ENCODE data around the gene YIPF5.

YIPF5 gene

DNA sequence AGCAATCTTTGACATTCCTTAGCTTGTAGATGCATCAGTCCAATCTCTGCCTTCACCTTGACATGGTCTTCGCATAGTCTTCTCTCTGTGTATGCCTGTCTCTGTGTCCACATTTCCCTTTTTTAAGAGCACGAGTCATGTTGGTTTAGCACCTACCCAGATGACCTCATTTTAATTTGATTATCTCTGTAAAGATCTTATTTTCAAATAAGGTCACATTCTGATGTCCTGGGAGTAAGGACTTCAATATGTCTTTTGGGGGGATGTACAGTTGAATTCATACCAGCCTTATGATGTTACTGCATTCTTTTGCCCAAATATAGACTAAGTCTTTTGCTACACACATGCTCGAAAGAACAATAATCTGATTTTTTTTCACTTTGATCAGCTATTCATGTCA, 7.1 kb upstream of the YIPF5 start:
- no peak for DNase-seq

DNA sequence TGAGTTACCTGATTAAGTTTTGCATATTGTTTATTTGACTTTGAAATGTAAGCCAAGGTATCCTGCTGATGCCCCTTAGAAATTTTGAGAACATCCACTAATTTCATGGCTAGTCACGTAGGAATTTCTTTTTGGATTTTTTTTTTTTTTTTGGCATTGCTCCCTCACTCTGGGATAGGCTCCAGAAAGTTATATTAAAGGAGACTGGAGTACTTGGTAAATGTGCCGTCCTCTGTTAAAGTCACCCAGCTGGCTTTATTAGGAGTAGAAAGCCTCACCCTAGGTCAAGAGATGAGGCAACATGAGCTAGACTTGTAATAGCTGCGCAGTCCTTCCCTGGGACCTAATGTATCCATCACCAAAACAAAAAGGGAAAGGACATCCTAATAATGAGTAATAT, 3.3 kb upstream of the YIPF5 start:
- DNase-seq = no peak

DNA sequence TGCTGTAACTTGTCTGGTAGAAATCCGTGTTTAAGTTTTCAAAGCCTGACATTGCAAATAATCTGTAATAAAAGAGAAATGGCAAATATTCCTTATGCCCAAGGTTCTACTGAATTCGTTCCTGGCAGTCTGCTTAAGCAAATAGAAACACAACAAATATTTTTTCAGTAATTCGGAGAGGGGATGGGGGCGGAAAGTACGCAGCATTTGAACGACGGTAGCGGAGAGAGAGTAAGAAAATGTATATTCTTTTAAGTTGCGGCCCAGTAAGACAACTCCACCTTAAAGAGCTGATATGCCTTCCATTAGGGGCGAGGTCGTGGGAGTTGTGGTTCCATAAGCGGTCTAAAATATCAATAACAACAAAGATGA, 569 bp downstream of the YIPF5 start:
- DNase-seq = no peak

DNA sequence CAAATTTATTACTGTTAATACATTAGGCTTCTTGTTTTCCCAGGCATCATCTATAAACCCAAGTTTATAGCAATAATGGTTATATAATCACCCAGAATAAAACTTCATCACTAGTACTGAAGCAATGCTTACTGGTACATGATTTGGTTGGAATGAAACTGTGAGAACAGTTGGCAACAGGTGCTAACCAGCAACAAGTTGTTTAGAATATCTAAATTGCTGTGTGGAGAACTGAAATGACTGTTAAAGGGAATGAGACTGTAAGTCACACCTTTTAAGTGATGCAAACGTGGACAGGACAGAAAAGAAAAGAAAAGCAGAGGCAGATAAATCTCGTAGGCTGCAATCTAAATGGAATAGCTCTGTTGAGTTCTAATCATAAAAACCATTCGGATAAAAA, 2.5 kb downstream of the YIPF5 start:
- no peak for DNase-seq

DNA sequence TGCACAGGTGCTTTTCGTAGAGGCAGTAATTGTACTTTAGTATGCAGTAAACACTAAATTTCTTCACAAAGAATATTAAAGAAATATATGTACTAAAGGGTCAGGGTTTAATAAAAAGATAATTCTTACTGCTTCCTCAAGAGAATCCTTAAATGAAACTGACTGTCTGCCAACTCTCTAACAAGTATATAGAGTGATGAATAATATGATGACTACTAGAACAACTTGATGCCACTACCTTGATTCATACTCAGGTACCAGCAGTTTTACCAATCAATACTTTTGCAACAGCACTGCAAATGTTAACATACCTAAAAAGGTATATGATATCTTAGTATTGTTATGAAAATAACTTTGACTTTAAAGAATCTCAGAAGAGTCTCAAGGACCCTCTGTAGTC, 3.8 kb downstream of the YIPF5 start:
- no peak for DNase-seq

DNA sequence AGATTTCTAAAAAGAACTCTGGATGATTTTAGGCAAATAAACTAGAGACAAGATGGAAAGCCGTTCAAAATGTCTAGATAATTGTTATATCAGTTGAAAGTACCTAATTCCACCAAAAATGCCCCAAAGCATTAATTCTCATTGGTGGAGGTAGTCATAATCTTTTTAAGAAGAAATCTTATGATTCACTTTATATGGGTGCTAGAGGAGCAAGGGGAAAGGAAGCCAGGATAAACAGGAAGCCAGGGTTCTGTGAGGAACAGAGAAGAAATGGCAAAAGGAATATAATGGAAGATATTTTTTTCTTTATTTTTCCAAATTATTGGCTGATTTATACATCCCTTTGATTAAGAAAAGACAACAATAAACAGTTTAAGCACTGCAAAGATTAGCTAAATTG, 7.8 kb downstream of the YIPF5 start:
- no peak for DNase-seq

DNA sequence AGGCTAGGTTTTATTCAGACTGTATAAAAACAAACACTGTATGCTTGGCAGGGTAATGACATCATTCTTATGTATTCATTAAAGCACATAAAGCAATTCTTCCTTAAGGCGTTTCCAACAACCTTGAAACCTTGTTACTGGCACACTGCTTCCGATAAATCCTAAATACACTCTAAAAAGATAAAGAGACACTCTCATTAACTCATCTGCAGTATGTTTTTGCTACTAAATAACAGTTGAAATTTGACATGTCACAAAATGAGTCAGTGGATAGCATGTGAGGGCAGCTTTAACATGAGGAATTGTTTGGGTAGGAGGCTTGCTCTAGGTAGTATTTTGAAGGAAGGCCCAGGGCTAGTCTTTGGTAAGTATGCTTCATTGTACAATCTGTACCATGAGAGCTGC, 13.7 kb downstream of the YIPF5 start:
- no peak for DNase-seq

DNA sequence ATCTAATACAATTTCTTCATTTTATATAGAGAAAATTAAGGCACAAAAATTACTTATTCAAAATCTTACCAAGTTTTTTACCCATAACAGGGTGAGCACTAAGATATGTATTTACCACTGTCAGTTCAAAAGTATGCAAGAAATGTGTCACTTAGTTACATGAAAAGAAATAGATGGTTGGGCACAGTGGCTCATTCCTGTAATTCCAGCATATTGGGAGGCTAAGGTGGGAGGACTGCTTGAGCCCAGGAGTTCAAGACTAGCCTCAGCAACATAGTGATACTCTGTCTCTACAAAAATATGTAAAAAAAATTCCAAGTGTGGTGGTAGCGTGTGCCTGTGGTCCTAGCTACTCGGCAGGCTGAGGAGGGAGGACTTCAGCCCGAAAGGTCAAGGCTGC, 19.4 kb downstream of the YIPF5 start:
- no peak for DNase-seq

DNA sequence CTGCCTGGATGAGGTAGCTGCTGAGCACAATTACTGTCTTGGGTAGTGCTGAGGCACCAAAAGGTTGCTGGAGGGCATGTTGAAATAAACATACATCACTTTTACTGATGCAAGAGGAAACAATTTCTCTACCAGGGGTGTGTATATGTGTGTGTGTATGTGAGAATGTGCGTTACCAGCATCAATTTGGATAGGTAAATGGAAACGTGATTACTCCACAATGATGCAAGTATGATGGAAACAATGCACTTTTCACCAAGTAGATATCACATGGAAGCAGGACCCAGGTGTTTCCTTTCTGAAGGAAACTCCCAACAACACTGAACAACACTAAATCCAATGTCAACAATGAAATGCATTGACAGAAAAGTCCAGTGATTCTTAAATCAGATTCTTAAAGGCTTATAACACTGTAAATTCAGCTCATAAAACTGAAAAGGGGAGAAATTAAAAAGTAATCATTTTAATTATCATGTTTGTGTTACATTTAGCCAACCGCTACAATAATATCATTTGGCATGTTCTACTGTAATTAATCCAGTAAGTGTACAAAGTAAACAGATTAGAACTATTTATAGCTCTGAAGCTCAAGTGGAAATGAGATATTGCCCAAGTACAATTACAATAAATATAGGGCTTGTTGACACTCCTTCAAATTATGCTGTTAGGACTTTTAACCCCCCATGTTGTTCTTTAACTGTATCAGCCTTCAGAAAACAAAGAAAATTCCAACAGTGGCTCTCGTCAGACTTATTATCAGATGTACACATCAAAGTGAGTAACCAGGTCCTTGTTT, 25.3 kb downstream of the YIPF5 start:
- DNase-seq = no peak

DNA sequence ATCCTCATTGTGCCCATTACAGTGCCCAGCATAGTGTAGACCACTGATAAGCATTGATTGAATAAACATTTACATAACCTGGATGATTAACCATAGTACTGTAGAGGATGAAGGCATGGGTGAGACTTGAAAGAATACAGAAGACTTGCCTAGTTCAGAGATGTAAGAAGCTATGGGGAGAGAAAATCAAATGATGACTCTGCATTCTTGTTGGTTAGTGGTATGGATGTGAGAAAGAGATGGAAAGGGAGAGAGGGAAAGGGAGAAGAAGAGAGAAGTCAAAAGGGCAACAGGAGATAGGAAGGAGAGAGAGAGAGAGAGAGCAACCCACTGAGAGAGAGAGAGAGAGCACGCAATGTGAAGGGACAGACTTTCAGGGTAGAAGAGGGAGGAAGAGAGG, 26.8 kb downstream of the YIPF5 start:
- no peak for DNase-seq

DNA sequence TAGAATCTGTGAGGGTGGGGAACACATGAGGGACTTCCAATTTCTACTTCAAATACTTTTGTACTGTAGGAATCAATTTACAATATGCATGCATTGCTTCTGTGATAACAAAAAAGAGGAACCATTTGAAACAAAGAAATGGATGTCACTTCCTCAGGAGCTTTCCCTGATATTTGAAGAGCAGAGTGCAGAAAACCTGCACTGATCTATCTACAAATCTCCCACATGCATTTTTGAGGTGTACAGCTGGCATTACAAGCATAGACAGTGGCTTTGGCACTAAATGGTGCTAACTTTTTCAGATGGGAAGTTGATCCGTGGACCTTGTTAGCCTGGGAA, 27.7 kb downstream of the YIPF5 start:
- DNase-seq = no peak

DNA sequence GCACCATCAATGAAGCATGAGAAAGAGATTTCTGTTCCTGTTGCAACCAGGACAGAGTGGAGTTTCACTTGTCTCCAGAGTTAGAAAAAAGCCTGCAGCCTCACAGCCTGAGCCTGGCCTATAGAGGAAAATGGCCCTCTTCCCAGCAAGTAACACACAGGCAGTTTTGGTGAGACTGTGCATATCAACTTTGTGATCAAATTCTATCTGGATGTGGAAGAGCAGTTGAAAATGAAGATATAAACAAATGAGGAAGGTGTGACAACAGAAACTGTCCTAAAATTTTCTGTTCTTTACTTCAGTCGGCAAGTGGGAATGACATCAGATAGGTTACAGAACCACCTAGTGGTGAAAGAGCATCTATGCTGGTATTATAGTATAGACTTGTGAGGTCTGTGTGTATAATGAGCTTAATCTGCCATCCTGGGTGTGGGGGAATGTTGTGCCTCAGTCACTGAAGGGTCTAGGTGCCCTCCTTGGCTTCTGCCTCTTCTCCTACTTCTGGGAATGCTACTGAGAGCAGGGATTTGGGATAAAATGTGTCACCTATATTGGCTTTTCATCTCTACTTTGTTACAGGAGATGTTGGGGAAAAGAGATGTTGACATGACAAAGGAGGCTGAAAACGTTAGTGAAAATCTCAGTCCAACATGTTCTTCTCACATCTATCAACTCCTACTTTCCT, 28.2 kb downstream of the YIPF5 start:
- DNase-seq = no peak

DNA sequence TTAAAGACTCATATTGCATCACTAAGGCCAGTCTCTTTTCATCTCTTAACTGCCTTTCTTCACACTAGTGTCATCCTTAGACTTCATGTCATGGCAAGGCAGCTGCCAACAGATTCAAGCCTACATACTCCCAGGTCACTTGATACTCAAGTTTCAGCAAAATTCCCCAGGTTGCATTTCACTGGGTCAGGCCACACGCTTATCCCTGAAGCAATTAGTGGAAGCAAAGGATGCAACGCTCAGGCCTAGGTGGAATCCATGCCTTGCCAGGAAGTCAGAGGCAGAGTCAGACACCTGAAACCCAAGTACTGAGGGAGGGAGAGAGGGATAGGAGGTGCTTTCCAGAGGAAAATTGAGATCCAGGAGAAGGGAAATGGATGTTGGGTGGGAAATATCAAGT, 28.9 kb downstream of the YIPF5 start:
- DNase-seq = no peak

DNA sequence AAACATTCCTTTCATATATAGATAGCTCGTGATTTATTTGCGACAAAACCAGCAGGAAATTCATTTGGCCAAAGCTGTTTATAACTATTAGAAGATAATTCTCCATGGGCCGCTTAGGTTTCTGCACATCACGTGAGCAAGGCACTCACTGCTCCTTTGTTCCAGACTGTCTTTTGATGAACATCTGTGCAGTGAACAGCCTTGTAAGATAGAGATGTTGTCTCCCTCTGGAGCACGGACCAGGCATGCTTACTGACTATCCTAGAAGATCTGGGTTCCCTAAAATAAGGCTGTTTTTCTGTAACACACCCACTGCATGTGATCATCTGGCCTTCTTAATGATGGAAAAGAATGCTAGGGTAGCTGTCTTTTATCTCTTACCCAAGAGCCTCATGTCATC, 30.9 kb downstream of the YIPF5 start:
- DNase-seq = no peak

DNA sequence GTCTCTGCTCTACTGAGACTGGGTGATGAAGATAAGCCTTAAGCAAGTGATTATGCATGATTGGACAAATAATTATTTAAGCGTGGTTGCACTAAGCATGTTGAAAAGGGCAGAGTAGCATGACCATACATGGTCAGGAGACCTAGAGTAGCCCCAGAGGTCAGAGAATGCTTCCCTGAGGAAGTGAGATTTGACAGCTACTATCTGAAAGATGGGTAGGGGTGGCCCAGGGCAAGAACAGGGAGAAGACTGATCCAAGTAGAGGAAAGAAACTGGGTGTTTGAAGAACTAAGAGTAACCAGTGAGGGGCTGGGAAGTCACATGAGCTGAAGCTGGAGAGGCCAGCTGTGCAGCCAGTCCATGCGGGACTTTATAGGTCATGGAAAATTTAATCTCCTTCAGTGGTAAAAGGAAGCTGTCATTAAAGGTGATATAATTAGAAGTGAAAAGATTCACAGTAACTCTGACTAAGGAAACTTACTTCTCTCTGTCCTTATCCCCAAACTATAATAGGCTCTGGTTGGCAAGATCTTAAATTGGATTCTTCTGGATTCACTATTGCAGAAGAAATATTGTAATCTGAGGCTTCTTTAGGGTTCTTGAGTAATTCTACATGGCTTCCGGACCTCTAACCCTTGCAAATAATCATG, 35.2 kb downstream of the YIPF5 start:
- DNase-seq = no peak

DNA sequence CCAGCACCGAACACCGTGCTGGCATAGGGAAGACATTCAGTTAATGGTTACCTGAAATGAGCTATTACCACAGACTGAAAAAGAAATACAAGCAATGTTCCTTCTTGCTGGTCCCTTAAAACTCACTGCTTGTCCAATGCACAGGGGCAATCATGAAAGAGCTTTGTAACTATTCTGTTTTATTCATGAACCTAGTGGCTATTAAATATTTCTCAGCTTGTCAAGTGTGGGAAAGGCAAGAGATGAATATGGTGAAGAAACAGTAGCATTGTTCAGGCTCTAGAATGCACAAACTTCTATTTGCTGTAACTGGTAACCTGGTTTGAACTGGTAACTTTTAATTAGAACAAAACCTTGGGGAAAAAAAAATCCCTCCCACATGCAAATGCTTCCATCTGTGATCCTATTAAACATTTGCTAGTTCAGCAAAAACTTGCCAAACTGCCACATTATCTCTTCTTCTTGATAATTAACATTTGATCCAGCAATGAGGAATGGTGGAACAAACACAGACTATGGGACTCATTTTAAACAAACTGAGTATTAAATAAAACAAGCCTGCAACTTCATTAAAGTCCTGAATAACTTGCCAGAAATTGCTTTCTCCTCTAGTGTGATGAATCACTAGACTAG, 36.1 kb downstream of the YIPF5 start:
- DNase-seq = no peak

DNA sequence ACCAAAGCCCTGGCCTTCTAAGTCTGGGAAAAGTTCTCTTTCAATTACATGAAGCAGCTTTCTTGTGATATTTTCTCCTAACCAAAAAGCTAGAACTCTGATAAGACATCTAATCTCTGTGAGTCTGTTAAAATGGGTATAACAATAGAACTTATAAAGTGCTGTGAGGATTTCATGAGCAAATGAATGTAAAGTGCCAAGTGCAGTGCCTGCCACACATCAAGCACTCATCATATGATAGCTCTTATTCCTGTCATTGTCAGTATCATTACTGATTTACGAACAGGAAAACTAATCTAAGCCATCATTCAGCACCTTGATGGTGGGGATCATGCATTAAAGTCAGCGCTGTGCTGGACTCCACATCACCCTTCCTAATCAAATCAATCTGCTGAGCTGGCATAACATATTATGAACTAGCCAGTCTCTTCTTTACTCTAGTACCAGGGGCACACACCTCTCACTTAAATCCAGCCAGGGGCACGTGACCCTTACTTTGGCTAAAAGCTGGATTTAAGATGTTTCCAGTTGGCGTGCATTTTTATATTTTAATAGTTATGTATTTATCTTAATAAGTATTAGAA, 37.3 kb downstream of the YIPF5 start:
- no peak for DNase-seq

DNA sequence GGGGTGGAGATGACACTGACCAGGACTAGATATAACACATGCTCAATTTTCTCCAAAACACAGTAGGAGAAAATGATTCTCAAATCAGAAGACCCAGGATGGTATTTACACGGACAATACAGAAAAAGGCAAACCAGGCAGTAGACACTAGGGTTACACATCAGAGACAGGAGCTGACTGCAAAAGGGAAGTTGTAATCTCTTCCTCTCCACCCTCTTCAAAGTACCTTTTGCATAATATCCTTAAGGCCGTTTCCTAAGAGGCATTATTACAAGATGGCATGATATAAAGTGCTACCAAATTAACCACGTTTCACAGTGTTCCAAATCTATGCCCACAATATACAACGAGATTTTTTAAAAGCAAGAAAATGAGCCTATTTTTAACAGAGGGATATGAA, 39.2 kb downstream of the YIPF5 start:
- no peak for DNase-seq

DNA sequence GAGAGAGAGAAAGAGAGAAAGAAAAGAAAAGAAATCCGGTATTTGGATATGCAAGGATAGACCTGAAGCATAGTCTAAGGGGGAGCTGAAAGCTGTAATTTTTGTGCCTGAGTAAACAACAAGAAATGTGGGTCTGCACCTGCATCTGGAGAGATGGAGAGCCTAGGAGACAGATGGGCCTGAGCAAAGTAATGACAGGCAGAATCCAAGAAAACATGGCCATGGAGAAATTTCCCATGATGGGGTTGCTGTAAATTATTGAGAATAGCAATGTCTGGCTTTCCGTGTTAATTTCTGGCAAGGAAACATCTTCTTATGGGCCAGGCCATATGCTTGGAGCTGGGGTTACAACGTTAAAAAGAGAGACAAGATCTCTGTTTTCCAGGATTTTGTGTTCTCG, 40.2 kb downstream of the YIPF5 start:
- DNase-seq = no peak

DNA sequence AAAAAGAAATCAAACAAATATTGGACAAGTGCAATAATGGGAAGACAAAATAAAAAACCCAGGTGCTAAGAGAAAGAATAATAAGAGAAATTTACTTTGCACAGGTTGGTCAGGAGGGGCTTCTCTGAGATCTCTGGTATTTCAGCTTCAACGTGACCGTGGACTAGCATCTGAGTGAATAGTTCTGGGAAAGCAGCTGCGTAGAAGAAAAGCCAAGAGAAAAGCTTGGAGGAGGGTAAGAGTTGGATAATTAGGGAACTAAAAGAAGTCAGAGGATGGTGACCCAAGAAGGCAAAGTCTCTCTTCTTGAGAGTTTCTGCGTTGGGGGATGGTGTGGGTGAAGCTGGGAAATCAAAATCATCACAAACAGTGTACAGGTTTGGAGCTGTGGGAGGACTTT, 41.6 kb downstream of the YIPF5 start:
- DNase-seq = no peak

DNA sequence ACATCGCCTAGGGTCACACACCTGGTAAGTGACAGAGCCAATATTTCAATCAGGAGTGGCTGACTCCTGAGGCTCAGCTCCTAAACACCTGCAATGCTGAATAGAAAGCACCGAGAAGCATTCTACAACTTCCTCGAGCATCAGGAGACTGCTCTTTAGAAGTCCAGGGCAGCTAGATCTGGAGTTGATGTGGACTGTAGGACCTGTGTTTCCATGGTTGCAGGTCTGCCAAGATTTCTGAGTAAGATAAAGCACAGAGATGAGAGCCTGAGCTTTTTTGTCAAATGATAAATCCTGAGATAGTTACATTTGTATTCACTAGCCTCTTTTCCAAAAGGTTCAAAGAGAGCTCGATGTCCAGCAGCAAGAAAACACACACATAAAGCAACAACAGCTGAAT, 43.8 kb downstream of the YIPF5 start:
- no peak for DNase-seq

DNA sequence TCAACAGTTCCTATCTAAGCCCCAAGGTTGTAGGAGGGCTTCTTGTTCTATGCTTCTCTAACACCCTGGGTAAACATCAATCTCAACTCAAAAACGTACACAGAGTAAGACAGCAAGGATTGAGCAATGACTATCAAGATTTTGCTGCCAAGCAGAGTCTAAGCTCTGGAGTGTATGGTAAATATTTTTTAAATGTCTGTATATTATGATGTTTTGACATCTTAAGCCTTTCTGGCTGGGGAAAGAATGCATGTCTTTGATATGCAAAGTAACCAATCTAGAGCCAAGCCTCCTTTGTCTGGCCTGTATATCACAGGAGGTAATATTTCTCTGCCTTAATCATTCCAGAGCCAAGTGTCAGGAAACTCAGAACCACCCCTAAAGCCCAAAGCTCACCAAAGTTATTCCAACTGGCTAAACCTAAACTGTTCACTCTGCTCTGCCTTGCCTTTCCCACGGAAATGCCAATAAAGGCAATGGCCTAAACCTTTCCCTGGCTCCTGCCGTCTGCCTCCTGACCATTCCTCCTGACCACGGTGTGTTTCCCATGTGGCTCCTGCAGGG, 45.2 kb downstream of the YIPF5 start:
- DNase-seq = no peak

DNA sequence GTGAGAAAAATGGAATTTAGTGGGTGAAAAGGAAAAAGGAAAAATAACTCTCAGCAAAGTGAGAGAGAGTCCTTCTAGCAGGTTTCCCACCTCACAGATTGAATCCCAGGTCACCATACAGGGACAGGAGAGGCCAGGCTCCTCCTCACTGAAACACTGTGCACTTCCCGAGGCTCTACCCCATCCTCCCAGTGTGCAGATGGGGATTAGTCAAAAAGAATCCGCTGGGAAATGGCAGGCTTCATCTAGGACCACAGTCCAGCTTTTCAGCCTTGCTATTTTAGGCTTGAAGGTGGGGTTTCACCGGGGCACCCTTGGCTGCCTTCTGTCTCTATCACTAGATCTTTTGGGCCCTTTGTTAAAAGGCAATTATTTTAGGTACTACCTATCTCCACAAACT, 47.8 kb downstream of the YIPF5 start:
- no peak for DNase-seq

Measured in activated CD4-positive, alpha-beta T cell treated with anti-CD3 and anti-CD28 coated beads for 1 hour (primary cell).